NCI-H345 treated with DMSO at 0.1 percent for 48 hours (cell line): ENCODE results near the gene CYP51A1.
"Not testable (repeated sequence)": the region's sequence is repeated elsewhere in the genome, so short reads cannot be mapped to it uniquely, and the experiment has no call there.

Experiments
- DNase-seq: peaks from one replicate; lab custom pipeline; 2025; ENCODE audit not compliant: unreplicated experiment; lab: John Stamatoyannopoulos, UW

Gene CYP51A1

GRCh38 chr7:92131764-92132330 lies 2.4 kb downstream of the CYP51A1 start:
- no peak for DNase-seq

- no peak for DNase-seq
Observed at GRCh38 chr7:92131093-92131492, 3.2 kb downstream of the CYP51A1 start.

- DNase-seq: no peak
Observed at GRCh38 chr7:92121681-92122080, 12.6 kb downstream of the CYP51A1 start.

- no peak for DNase-seq
Observed at GRCh38 chr7:92119213-92119759, 15.0 kb downstream of the CYP51A1 start.

GRCh38 chr7:92116949-92117348 lies 17.3 kb downstream of the CYP51A1 start:
- DNase-seq: no peak

GRCh38 chr7:92115821-92116220 lies 18.5 kb downstream of the CYP51A1 start:
- no peak for DNase-seq

GRCh38 chr7:92110857-92111256 lies 23.4 kb downstream of the CYP51A1 start:
- no peak for DNase-seq

- no peak for DNase-seq
Observed at GRCh38 chr7:92108821-92109220, 25.5 kb downstream of the CYP51A1 start.

- DNase-seq: not testable (repeated sequence)
Observed at GRCh38 chr7:92102862-92103261, 31.4 kb downstream of the CYP51A1 start.

GRCh38 chr7:92100534-92100933 lies 33.7 kb downstream of the CYP51A1 start:
- no peak for DNase-seq

GRCh38 chr7:92095380-92095779 lies 38.9 kb downstream of the CYP51A1 start:
- no peak for DNase-seq

- no peak for DNase-seq
Observed at GRCh38 chr7:92092210-92092609, 42.1 kb downstream of the CYP51A1 start.

- no peak for DNase-seq
Observed at GRCh38 chr7:92088266-92088665, 46.0 kb downstream of the CYP51A1 start.

GRCh38 chr7:92083922-92084321 lies 50.4 kb downstream of the CYP51A1 start:
- DNase-seq: not testable (repeated sequence)

GRCh38 chr7:92076509-92076908 lies 57.8 kb downstream of the CYP51A1 start:
- DNase-seq: no peak

GRCh38 chr7:92075455-92076158 lies 58.7 kb downstream of the CYP51A1 start:
- DNase-seq: no peak

- no peak for DNase-seq
Observed at GRCh38 chr7:92072708-92073107, 61.6 kb downstream of the CYP51A1 start.

GRCh38 chr7:92072121-92072520 lies 62.2 kb downstream of the CYP51A1 start:
- DNase-seq: no peak

GRCh38 chr7:92071032-92071431 lies 63.2 kb downstream of the CYP51A1 start:
- DNase-seq: no peak

- DNase-seq: no peak
Observed at GRCh38 chr7:92064438-92065029, 69.7 kb downstream of the CYP51A1 start.
